ENCODE measurements around the gene HOXA9. TPM values are rescaled to one million over a fixed set of nuclear protein-coding genes. Genes with fewer than 3 reads are reported as not detected.

HOXA9 gene
- total and polyA plus RNA-seq, 2 of the 4 experiments (the other 2 are of a cell fraction), result 0.18 to 0.32 TPM

DNA sequence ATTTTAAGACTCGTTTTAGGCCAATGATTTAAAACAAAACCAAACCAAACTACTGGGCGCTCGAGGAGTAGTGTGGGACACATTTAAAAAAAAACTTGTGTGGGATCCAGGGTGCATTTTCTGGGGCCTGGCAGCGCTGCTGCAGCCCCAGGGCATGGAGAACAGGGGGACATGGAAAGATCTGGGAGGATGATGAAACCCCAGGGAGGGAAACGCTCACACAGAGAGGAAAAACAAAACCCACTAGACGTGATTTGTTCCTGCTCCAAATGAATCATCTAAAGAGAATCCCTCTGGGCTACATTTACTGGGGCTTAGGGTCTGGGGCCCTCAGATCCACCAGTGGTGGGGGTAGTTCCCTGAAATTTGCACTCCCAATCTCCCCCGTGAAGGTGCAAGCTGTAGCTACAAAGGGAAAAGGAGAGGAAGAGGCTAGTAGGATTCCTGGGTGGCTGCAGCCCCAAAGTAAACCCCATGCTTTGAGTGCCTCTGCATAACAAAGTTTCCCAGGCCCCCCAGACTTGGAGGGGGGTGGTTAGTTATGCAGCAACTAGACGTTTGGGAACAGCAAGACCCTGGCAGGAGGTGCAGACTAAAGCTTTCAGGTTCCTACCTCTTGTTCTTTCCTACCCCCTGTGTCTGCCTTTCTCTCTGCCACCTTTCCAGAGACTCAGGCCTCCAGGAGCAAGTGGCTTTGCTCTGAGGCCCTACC is 49.1 kb upstream of the HOXA9 start:
- H3K36me3 ChIP-seq (ENCODE audit: control insufficient read depth, insufficient read depth, low read length), result no peaks in the 10 kb centered on the region
- no peak overlapping the region for H3K4me3 ChIP-seq (ENCODE audit: insufficient read depth, low read depth, low read length)
- H2BK120ac ChIP-seq (ENCODE audit: low read depth, low read length), result no peak overlapping the region
- H3K9me1 ChIP-seq (ENCODE audit: insufficient read depth, low read length), result no peaks in the 10 kb centered on the region
- H3K9ac ChIP-seq (ENCODE audit: low read depth, low read length), result no peak overlapping the region
- H3K27me3 ChIP-seq (ENCODE audit: control insufficient read depth, insufficient read depth, low read length), result peaks cover 88% of the 10 kb centered on the region
- WGBS, 2 experiments (ENCODE audit: extremely low coverage in 2 of 2, insufficient read length in 1 of 2), result no CpG with 5 or more reads among the region's 8 CpGs
- H2BK5ac ChIP-seq (ENCODE audit: low read depth, low read length, poor library complexity, severe bottlenecking), result no peak overlapping the region
- H3K27ac ChIP-seq (ENCODE audit: insufficient read depth, low read length), result no peak overlapping the region
- BruUV-seq (replicated peaks), result no TSS peak
- ATAC-seq (ENCODE audit: low read depth), result no peak
- ChIA-PET POLR2A (ENCODE audit: unreplicated experiment) (no interaction called here), CTCF (no interaction called here)
- H3K4me2 ChIP-seq (ENCODE audit: low read depth, low read length), result no peak overlapping the region
- no peak overlapping the region for H2BK20ac ChIP-seq (ENCODE audit: low read depth, low read length)
- in situ Hi-C loops (cut with MboI; ENCODE audit: low sequenced_read_pairs) (no loop called here), dilution Hi-C loops (cut with HindIII; ENCODE audit: low sequenced_read_pairs, unreplicated experiment) (no loop called here), intact Hi-C loops (cut with micrococcal nuclease) (loop anchor here (5.0 kb wide), 3 partner anchors 448 to 808 kb away; partner anchors contain the start of gene HIBADH)
- H3K14ac ChIP-seq (replicated peaks; ENCODE audit: low read depth, low read length), result no peak overlapping the region
- H4K91ac ChIP-seq (ENCODE audit: insufficient read depth, low read depth, low read length), result no peak overlapping the region
- no peak overlapping the region for H2AK5ac ChIP-seq (ENCODE audit: low read depth, low read length)
- no peak overlapping the region for H4K8ac ChIP-seq (ENCODE audit: low read depth in 2 of 2, low read length in 2 of 2)
- H3K18ac ChIP-seq (ENCODE audit: low read depth, low read length), result no peak overlapping the region
- H3K23ac ChIP-seq (ENCODE audit: low read depth, low read length), result no peak overlapping the region
- H3K9me3 ChIP-seq (ENCODE audit: control insufficient read depth, insufficient read depth, low read length), result no peaks in the 10 kb centered on the region
- H3K4ac ChIP-seq (ENCODE audit: low read depth, low read length), result no peak overlapping the region
- no peaks in the 10 kb centered on the region for H3K4me1 ChIP-seq (ENCODE audit: control insufficient read depth, insufficient read depth, low read length)
- H4K5ac ChIP-seq (ENCODE audit: low read depth, low read length), result no peak overlapping the region
- TF ChIP-seq CEBPB (IDR thresholded peaks at IDR 0.05; ENCODE audit: low read depth, low read length) (no peak), RFX5 (IDR thresholded peaks at IDR 0.05; ENCODE audit: low read depth, low read length) (no peak), CHD1 (IDR thresholded peaks at IDR 0.05; ENCODE audit: low read depth, low read length) (no peak), RCOR1 (IDR thresholded peaks at IDR 0.05; ENCODE audit: insufficient replicate concordance, low read length) (no peak), SMC3 (IDR thresholded peaks at IDR 0.05; ENCODE audit: low read depth, low read length) (no peak), FOS (IDR thresholded peaks at IDR 0.05; ENCODE audit: low read depth, low read length) (no peak), MAFK (IDR thresholded peaks at IDR 0.05; ENCODE audit: low read depth, low read length) (no peak), BHLHE40 (IDR thresholded peaks at IDR 0.05; ENCODE audit: low read depth, low read length) (no peak), POLR2A (IDR thresholded peaks at IDR 0.05; ENCODE audit: low read depth, low read length) (no peak), NFE2L2 (IDR thresholded peaks at IDR 0.05; ENCODE audit: low read depth, low read length) (no peak)
- TF ChIP-seq, protein P1, sequence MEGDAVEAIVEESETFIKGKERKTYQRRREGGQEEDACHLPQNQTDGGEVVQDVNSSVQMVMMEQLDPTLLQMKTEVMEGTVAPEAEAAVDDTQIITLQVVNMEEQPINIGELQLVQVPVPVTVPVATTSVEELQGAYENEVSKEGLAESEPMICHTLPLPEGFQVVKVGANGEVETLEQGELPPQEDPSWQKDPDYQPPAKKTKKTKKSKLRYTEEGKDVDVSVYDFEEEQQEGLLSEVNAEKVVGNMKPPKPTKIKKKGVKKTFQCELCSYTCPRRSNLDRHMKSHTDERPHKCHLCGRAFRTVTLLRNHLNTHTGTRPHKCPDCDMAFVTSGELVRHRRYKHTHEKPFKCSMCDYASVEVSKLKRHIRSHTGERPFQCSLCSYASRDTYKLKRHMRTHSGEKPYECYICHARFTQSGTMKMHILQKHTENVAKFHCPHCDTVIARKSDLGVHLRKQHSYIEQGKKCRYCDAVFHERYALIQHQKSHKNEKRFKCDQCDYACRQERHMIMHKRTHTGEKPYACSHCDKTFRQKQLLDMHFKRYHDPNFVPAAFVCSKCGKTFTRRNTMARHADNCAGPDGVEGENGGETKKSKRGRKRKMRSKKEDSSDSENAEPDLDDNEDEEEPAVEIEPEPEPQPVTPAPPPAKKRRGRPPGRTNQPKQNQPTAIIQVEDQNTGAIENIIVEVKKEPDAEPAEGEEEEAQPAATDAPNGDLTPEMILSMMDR (conservative IDR thresholded peaks at IDR 0.05; ENCODE audit: low read depth, low read length), result no peak
- TF ChIP-seq, protein P2, sequence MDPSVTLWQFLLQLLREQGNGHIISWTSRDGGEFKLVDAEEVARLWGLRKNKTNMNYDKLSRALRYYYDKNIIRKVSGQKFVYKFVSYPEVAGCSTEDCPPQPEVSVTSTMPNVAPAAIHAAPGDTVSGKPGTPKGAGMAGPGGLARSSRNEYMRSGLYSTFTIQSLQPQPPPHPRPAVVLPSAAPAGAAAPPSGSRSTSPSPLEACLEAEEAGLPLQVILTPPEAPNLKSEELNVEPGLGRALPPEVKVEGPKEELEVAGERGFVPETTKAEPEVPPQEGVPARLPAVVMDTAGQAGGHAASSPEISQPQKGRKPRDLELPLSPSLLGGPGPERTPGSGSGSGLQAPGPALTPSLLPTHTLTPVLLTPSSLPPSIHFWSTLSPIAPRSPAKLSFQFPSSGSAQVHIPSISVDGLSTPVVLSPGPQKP (IDR thresholded peaks at IDR 0.05; ENCODE audit: borderline replicate concordance, low read depth, low read length), result no peak
- no peak for DNase-seq
- H2BK15ac ChIP-seq (ENCODE audit: low read depth, low read length), result no peak overlapping the region
- H2AK9ac ChIP-seq (replicated peaks; ENCODE audit: low read depth, low read length, poor library complexity), result no peak overlapping the region
- no peaks in the 10 kb centered on the region for H3K79me1 ChIP-seq (ENCODE audit: low read depth in 1 of 2, low read length in 2 of 2)
- H3K56ac ChIP-seq (ENCODE audit: extremely low read depth, insufficient read depth, low read length), result no peak overlapping the region
- H2AFZ ChIP-seq (replicated peaks; ENCODE audit: low read length, poor library complexity), result no peak overlapping the region
- no peaks in the 10 kb centered on the region for H4K20me1 ChIP-seq (ENCODE audit: insufficient read depth, low read length)

All from IMR-90 (cell line).